Measurements from ENCODE around the gene TGFBRAP1. TPM values are rescaled to one million over a fixed set of nuclear protein-coding genes. Genes with fewer than 3 reads are reported as not detected.

The TGFBRAP1 gene
- total RNA-seq, 1 donor from 2014 or later, result 13.7 TPM

DNA sequence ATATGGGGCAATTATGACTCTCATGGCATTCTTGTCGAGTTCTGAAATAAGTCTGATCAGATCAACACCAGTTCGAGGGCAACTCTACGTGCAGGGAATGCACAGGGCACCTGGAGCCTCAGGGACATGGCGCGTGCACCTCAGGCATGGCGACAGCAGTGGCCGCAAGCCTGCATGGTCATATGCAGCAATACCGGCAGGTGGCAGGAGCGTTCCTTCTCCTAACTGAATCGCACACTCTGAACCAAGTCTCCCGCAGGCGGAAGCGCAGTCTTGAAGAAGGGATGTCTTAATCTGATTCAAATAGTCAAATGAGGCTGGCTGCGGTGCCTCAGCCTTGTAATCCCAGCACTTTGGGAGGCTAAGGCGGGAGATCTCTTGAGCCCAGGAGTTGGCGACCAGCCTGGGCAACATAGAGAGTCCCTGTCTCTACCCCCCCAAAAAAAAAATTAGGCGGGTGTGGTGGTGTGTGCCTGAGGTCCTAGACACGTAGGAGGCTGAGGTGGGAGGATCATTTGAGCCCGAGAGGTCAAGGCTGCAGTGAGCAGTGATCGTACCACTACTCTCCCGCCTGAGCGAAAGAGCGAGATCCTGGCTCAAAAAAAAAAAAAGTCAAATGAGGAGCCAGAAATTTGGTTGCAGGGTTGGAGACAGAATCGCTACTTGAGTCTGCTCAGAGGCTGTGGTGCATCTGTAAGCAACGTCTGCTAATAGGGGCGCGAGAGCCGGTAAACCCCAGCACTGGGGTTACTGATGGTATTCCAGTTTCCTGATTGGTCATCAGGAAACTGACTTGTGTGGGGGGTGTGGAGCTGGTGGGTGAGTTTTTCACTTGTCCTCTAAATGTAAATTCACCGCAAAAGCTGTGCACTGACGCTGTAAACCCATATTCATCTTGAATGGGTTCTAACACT lies 40.5 kb upstream of the TGFBRAP1 start:
- H3K27me3 ChIP-seq (ENCODE audit: control insufficient read depth, insufficient read depth, low read length), result no peaks in the 10 kb centered on the region
- FAIRE-seq (no peak), DNase-seq (ENCODE audit: low read depth) (peak; percentile 79)
- H3K36me3 ChIP-seq (ENCODE audit: control insufficient read depth, insufficient read depth, low read length), result peaks cover 31% of the 10 kb centered on the region
- TF ChIP-seq, protein P1, sequence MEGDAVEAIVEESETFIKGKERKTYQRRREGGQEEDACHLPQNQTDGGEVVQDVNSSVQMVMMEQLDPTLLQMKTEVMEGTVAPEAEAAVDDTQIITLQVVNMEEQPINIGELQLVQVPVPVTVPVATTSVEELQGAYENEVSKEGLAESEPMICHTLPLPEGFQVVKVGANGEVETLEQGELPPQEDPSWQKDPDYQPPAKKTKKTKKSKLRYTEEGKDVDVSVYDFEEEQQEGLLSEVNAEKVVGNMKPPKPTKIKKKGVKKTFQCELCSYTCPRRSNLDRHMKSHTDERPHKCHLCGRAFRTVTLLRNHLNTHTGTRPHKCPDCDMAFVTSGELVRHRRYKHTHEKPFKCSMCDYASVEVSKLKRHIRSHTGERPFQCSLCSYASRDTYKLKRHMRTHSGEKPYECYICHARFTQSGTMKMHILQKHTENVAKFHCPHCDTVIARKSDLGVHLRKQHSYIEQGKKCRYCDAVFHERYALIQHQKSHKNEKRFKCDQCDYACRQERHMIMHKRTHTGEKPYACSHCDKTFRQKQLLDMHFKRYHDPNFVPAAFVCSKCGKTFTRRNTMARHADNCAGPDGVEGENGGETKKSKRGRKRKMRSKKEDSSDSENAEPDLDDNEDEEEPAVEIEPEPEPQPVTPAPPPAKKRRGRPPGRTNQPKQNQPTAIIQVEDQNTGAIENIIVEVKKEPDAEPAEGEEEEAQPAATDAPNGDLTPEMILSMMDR (IDR thresholded peaks at IDR 0.05; ENCODE audit: insufficient read depth, low read length, severe bottlenecking), result peak; percentile 96
- H3K4me3 ChIP-seq (ENCODE audit: low read depth, low read length), result no peak overlapping the region

DNA sequence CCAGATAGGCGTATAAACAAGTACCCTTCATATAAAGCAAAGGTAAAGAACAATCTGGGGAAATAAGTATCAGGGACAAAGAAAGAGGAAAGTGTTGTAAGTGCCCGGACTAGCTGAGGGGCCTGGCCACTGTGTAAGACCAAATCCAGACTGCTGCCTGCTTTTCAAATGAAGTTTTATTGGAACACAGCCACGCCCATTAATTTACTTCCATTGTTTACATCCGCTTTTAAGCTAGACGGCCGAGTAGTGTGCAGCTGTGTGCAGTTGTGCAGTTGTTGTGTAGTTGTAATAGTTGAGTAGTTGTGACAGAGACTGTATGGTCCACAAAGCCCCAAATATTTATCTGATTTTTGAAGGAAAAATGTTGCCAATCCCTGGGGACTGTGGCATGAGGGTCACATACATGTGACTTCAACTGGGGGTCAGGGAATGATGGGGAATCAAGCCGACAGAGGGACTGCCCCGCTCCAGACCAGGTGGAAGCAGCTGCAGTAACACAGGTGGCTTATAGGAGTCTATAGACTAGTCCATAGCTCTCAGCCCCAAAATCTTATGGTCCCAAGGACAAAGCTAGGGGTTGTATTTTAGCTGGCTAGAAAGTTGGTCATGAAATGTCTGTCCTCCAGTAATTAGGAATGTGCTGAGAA lies 39.3 kb upstream of the TGFBRAP1 start:
- no peak for FAIRE-seq
- TF ChIP-seq, protein P1 (IDR thresholded peaks at IDR 0.05; ENCODE audit: insufficient read depth, low read length, severe bottlenecking), result no peak
- no peak overlapping the region for H3K4me3 ChIP-seq (ENCODE audit: low read depth, low read length)
- H3K27me3 ChIP-seq (ENCODE audit: control insufficient read depth, insufficient read depth, low read length), result no peaks in the 10 kb centered on the region
- no peak for DNase-seq (ENCODE audit: low read depth)
- H3K36me3 ChIP-seq (ENCODE audit: control insufficient read depth, insufficient read depth, low read length), result peaks cover 37% of the 10 kb centered on the region

DNA sequence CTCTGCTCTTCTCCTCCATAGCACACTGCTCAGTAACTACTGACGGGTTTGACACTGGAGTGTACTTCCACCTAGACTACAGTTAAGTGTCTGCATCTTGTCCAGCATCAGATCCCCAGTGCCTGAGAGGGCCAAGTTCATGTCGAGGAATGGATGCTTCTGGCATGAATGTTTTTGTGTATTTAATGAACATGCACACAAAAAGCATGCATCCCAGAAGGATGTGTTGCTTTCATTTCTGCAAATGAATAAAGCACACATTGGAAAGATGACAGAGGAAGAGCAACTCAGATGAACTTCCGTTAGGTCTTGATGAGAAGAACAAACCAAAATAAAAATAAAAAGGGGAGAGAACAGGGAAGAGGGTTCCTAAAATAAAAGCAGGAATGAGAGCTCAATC lies 35.7 kb upstream of the TGFBRAP1 start:
- Histone ChIP-seq H3K27me3 (ENCODE audit: control insufficient read depth, insufficient read depth, low read length) (no peaks in the 10 kb centered on the region), H3K4me3 (ENCODE audit: low read depth, low read length) (no peak overlapping the region), H3K36me3 (ENCODE audit: control insufficient read depth, insufficient read depth, low read length) (peaks cover 49% of the 10 kb centered on the region)
- TF ChIP-seq, protein P1 (IDR thresholded peaks at IDR 0.05; ENCODE audit: insufficient read depth, low read length, severe bottlenecking), result no peak
- FAIRE-seq, result no peak
- no peak for DNase-seq (ENCODE audit: low read depth)

DNA sequence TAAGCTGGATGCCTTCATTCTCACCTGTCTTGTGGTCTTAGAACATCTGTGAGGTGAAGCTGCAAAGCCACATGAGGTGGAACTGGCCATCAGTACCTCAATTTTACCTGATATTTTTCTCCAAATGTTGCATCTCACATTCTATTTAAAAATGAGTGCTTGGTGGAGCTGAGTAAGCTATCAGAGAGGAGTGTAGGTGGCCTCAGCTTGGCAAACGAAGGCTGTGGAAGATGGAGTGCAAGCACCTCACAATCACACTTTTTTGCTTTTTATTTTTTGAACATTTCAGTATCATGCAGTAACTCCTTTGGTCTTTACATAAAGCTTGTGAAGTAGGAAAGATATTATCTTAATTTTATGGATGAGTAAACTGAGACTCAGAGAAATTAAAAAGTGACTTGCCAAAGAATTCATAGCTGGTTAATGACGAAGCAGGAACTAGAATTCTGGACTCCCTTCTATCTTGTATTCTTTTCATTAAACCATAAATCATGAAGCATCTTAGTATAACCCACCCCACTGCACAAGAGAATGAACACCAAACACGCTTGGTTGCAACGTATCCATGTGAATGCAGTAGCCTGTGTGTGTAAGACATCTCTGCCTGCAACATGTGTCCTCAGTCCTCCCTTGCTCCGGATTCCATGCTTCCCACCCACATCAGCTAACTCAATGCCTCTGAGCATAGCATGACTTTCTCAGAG lies 35.1 kb upstream of the TGFBRAP1 start:
- no peak for DNase-seq (ENCODE audit: low read depth)
- peaks cover 50% of the 10 kb centered on the region for H3K36me3 ChIP-seq (ENCODE audit: control insufficient read depth, insufficient read depth, low read length)
- no peak overlapping the region for H3K4me3 ChIP-seq (ENCODE audit: low read depth, low read length)
- H3K27me3 ChIP-seq (ENCODE audit: control insufficient read depth, insufficient read depth, low read length), result no peaks in the 10 kb centered on the region
- TF ChIP-seq, protein P1 (IDR thresholded peaks at IDR 0.05; ENCODE audit: insufficient read depth, low read length, severe bottlenecking), result no peak
- no peak for FAIRE-seq

DNA sequence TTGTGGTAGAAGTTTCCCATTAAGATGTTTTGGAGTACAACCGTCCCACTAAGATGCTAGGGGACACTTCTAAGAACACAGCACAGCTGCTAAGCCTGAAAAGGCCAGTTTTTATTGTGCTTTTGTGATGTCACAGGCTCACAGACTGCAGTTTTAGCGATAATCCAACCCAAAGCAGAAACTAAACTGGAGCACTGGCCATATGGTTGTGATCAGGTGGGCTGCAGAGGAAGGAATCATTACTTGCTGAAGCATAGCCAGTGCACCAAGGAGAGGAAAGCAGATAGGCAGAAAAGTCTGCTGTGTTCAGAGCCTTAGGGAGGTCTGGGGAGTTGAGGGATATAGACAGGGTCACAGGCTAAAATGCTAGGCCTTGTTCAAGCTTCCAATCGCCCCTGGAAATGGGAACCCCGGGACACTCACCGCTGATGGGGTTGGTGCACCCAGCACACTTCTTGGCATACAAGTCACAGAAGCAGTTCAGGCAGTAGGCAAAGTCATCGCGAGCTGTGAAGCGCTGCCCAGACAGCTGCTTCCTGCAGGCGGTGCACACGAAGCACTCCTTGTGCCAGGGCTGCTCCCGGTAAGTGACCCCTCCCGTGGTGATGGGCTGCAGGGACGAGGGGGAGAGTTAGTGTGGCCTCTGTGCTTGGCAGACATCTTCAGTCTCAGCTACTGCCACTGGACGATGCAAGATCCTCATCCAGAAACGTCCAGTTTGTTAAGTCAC lies 33.5 kb upstream of the TGFBRAP1 start:
- H3K36me3 ChIP-seq (ENCODE audit: control insufficient read depth, insufficient read depth, low read length), result peaks cover 47% of the 10 kb centered on the region
- FAIRE-seq, result no peak
- DNase-seq (ENCODE audit: low read depth), result no peak
- H3K27me3 ChIP-seq (ENCODE audit: control insufficient read depth, insufficient read depth, low read length), result no peaks in the 10 kb centered on the region
- TF ChIP-seq, protein P1 (IDR thresholded peaks at IDR 0.05; ENCODE audit: insufficient read depth, low read length, severe bottlenecking), result no peak
- no peak overlapping the region for H3K4me3 ChIP-seq (ENCODE audit: low read depth, low read length)

Measured in bronchial epithelial cell (primary cell).